Stimulated activated CD8-positive, alpha-beta memory T cell treated with anti-CD3 and anti-CD28 coated beads, Interleukin-4, amount 100 ng/mL, for 48 hours (primary cell): ENCODE data around the gene NPR1.
A peak's percentile ranks its signal among the peaks of the same experiment; 100 is the strongest.
"Not testable (repeated sequence)": the region's sequence is repeated elsewhere in the genome, so short reads cannot be mapped to it uniquely, and the experiment has no call there.

Experiments
- DNase-seq: peaks from one replicate; pipeline ENCODE4 v3.0.0-alpha.2; 2020

Gene NPR1

GRCh38 chr1:153678519-153679336 lies at the start of gene NPR1:
Gene NPR1 (plus strand): TSS chr1:153678688. CDS start chr1:153679109, 421 bp downstream.
- DNase-seq: no peak

- DNase-seq: no peak
These were observed 49.2 kb upstream of the NPR1 start for GRCh38 chr1:153629343-153629665.

GRCh38 chr1:153629971-153630370 lies 48.5 kb upstream of the NPR1 start:
- DNase-seq: no peak

GRCh38 chr1:153630384-153630783 lies 48.1 kb upstream of the NPR1 start:
- DNase-seq: no peak

GRCh38 chr1:153631047-153632022 lies 47.2 kb upstream of the NPR1 start:
- DNase-seq: no peak

- no peak for DNase-seq
These were observed 45.2 kb upstream of the NPR1 start for GRCh38 chr1:153633161-153633753.

- peak; percentile 99 for DNase-seq
These were observed 44.5 kb upstream of the NPR1 start, which contains the start of gene CHTOP for GRCh38 chr1:153633754-153634665. Gene CHTOP (plus strand): TSS chr1:153634066. CDS start chr1:153636589, 2,523 bp downstream.

GRCh38 chr1:153635872-153636271 lies 42.6 kb upstream of the NPR1 start:
- DNase-seq: no peak

GRCh38 chr1:153636312-153636711 lies 42.2 kb upstream of the NPR1 start:
- no peak for DNase-seq

GRCh38 chr1:153638261-153638660 lies 40.2 kb upstream of the NPR1 start:
- DNase-seq: no peak

- DNase-seq: no peak
These were observed 39.2 kb upstream of the NPR1 start for GRCh38 chr1:153639280-153639679.

- DNase-seq: not testable (repeated sequence)
These were observed 38.3 kb upstream of the NPR1 start for GRCh38 chr1:153640213-153640612.

GRCh38 chr1:153640861-153641260 lies 37.6 kb upstream of the NPR1 start:
- DNase-seq: no peak

GRCh38 chr1:153642161-153642560 lies 36.3 kb upstream of the NPR1 start:
- no peak for DNase-seq

- no peak for DNase-seq
These were observed 35.4 kb upstream of the NPR1 start for GRCh38 chr1:153643100-153643499.

- no peak for DNase-seq
These were observed 34.7 kb upstream of the NPR1 start for GRCh38 chr1:153643816-153644215.

GRCh38 chr1:153646672-153647345 lies 31.7 kb upstream of the NPR1 start:
- DNase-seq: no peak

- no peak for DNase-seq
These were observed 31.2 kb upstream of the NPR1 start for GRCh38 chr1:153647346-153647714.

- no peak for DNase-seq
These were observed 30.4 kb upstream of the NPR1 start for GRCh38 chr1:153648000-153648643.

GRCh38 chr1:153649137-153649862 lies 29.2 kb upstream of the NPR1 start:
- no peak for DNase-seq

GRCh38 chr1:153649863-153650235 lies 28.6 kb upstream of the NPR1 start:
- no peak for DNase-seq
